ENCODE results near the gene SMIM11. TPM values are rescaled to one million over a fixed set of nuclear protein-coding genes. Genes with fewer than 3 reads are reported as not detected.
"Not testable (repeated sequence)": the region's sequence is repeated elsewhere in the genome, so short reads cannot be mapped to it uniquely, and the experiment has no call there.

The SMIM11 gene
- total RNA-seq, 1 donor from 2014 or later = 25.1 TPM

DNA sequence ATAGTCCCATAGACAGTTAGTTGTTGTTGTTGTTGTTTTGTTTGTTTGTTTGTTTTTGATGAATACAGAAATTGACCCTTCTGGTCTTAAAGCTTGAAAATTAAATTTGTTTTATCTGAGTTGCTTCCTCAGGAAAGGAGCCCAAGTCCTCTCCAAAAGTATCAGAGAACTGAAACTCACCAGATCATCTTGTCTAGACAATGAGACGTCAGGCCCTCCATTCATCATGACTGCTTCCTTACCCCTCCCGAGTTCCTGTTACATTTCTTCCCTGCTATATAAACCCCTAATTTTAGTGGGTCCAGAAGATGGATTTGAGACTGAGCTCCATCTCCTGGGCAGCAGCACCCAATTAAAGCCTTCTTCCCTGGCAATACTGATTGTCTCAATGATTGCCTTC, 31.4 kb downstream of the SMIM11 start:
- H3K4me1 ChIP-seq; H3K9me3 ChIP-seq (replicated peaks); H3K27me3 ChIP-seq (ENCODE audit: low read depth); H3K4me3 ChIP-seq; intact Hi-C loops (cut with micrococcal nuclease); DNase-seq; H3K36me3 ChIP-seq; H3K27ac ChIP-seq (replicated peaks): not testable (repeated sequence)

DNA sequence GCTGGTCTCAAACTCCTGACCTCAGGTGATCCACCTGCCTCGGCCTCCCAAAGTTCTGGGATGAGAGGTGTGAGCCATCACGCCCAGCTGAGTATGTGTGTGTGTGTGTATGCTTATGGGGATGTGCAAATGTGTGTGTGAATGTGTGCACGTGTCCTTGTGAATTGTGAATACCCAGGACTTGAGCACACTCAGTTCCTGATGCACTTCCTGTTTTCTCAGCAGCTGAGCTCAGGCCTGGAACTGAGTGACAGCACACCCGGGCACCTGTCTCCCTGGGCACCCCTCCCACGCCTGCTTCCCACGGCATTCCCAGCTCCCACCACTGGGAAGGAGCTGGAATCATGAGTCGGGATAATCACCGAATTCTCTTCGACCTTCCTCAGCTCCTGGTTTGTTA, 32.0 kb downstream of the SMIM11 start:
- H3K4me3 ChIP-seq; H3K27me3 ChIP-seq (ENCODE audit: low read depth); H3K36me3 ChIP-seq; H3K4me1 ChIP-seq; H3K27ac ChIP-seq (replicated peaks); intact Hi-C loops (cut with micrococcal nuclease); DNase-seq; H3K9me3 ChIP-seq (replicated peaks): not testable (repeated sequence)

DNA sequence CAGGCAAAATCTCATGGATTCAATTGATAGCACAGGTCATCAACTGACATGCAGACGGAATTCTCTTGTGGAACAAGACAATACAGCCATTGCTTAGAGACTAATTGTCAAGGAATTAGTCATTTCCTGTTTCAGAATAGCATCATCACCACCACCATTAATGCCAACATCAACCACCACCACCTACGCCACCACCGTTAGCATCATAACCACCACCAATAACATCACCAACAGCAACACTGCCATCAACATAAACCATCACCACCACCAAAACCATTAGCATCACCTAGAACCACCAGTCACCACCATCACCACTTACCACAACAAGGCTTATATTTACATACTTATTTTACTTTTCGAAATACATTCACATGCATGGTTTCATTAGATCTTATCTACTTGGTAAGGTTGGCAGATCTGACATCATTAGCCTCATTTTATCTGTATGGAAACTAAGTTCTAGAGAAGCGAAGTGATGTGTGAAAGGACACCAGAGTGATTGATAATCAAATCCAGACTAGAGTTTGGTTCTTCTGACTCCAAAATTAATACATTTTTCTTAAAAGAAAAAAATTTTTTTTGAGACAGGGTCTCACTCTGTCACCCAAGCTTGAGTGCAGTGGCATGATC, 42.3 kb downstream of the SMIM11 start:
- H3K9me3 ChIP-seq (replicated peaks); H3K27ac ChIP-seq (replicated peaks); intact Hi-C loops (cut with micrococcal nuclease); H3K4me3 ChIP-seq; H3K36me3 ChIP-seq; H3K4me1 ChIP-seq; H3K27me3 ChIP-seq (ENCODE audit: low read depth); DNase-seq: not testable (repeated sequence)

DNA sequence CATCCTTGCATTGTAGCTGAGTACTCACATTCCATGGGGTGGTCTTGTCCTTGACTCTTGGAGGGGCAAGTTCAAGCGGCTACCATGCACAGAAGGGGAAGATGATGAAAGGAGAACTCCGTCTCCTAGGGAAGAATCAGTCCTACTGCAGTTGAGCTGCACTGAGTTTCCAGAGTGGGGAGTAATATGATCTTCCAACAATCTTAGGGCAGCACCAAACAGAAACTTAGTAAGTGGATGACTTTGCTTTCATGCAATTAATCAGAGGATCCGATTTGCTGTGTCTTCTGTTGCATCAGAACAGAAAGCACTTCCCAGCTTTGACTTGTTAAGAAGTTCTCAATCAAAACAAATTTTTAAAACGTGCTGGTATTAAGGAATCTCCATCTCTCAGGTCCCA, 48.5 kb downstream of the SMIM11 start, which contains the start of gene SMIM34:
Gene SMIM34 (minus strand): TSS at position 147 of the 400 bp plus-strand sequence. CDS start 112 bp downstream, at position 35.
- H3K9me3 ChIP-seq (replicated peaks); H3K27me3 ChIP-seq (ENCODE audit: low read depth); DNase-seq; H3K36me3 ChIP-seq; H3K27ac ChIP-seq (replicated peaks); H3K4me1 ChIP-seq; H3K4me3 ChIP-seq; intact Hi-C loops (cut with micrococcal nuclease): not testable (repeated sequence)

DNA sequence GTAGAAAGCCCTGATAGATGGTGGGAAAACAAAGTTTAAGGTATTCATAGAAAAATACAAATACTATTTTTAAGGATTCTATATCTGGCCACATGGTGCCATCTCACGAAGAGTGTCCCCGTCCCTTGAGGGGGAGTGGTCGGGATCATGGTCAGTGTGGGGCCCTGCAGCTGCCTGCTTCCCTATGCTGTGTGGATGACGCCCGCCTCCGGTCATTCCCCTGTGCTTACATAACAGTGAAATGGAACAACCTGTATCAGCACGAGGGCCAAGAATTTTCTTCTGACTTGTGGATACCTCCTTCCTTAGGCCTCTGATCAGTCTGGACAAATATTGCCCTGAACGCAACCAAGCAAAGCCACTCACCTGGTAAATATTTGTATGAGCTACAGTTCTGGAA, 52.0 kb downstream of the SMIM11 start:
- DNase-seq; H3K27ac ChIP-seq (replicated peaks); H3K4me3 ChIP-seq; H3K4me1 ChIP-seq; H3K9me3 ChIP-seq (replicated peaks); intact Hi-C loops (cut with micrococcal nuclease); H3K27me3 ChIP-seq (ENCODE audit: low read depth); H3K36me3 ChIP-seq: not testable (repeated sequence)

DNA sequence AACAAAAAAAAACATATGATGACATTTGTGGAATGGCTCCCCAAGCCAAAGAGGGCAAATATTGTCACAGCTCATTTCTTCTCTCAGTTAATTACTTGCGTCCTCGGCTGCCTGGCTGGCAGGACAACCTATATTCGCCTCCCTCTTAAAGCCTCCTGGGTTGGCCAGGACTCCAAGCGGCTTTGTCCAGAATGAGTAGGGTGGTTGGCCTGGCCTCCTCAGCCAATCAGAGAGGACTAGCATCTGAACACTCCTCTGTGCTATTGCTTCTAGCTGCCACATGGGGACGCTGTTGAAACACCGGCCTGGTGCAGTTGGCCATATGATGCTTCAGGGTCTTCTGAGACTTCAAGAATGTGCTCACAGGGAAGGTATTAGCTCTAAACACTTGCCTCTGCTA, 53.1 kb downstream of the SMIM11 start:
- H3K27ac ChIP-seq (replicated peaks); H3K4me1 ChIP-seq; H3K9me3 ChIP-seq (replicated peaks); H3K27me3 ChIP-seq (ENCODE audit: low read depth); DNase-seq; intact Hi-C loops (cut with micrococcal nuclease); H3K4me3 ChIP-seq; H3K36me3 ChIP-seq: not testable (repeated sequence)

DNA sequence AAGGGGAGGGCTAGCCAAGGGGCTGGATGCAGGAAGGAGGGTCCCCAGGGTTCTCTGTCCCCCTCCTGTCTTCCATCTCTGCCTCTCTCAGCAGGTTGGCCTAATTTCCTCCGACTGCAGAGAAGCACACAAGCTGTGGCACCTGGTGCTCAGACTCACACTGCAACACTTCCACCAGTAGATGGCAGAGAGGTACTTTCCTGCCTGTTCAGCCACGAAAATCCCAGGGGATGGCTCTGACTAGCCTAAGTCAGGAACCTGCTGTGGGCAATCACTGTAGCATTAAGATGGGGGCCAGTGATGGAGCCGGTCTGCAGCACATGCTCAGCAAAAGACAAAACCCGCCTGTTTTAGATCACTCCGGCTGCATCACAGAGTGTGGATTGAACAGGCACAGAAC, 54.4 kb downstream of the SMIM11 start:
- H3K4me1 ChIP-seq; H3K36me3 ChIP-seq; H3K27ac ChIP-seq (replicated peaks); intact Hi-C loops (cut with micrococcal nuclease); H3K27me3 ChIP-seq (ENCODE audit: low read depth); DNase-seq; H3K4me3 ChIP-seq; H3K9me3 ChIP-seq (replicated peaks): not testable (repeated sequence)

Other genes starting within 250 kb of the SMIM11 start
- gene KCNE2, start 11.5 kb upstream of the SMIM11 start, total RNA-seq = not detected
- gene SMIM34, start 48.4 kb downstream of the SMIM11 start, total RNA-seq = not detected
- gene KCNE1, start 136.7 kb downstream of the SMIM11 start, total RNA-seq = 4.8 TPM
- 75.3 TPM for gene RCAN1, start 239.6 kb downstream of the SMIM11 start, total RNA-seq

Measured in left ventricle myocardium inferior (tissue), 1 donor.